Natural killer cell (primary cell): Measurements from ENCODE around the gene GPR176. TPM values are rescaled to one million over a fixed set of nuclear protein-coding genes. Genes with fewer than 3 reads are reported as not detected.

Experiments
- ATAC-seq, 3 donors: fragments of 150-1000 bp in 2 of 3; fragments of 200-7000 bp in 1 of 3; cut with Tn5 transposase; 1 replicate in 1 of 3; 2 replicates in 2 of 3; pipeline ENCODE4 v1.10.0; 2021; ENCODE audit warnings: mild to moderate bottlenecking in 2 of 3, moderate library complexity in 2 of 3
- DNase-seq, 2 donors: peaks; one replicate each; pipeline versions ENCODE4 v3.0.0 to v3.0.0-alpha.2; 2013 to 2021; ENCODE audit warnings: mixed read lengths in 1 of 2
- H3K27ac ChIP-seq: one replicate; pipeline ENCODE4 v1.5.1; 2013; ENCODE audit warnings: mild to moderate bottlenecking, low read length
- H3K27me3 ChIP-seq: one replicate; pipeline ENCODE4 v1.6.1; 2013; ENCODE audit warnings: low read length; ENCODE audit not compliant: control insufficient read depth, insufficient read depth
- H3K36me3 ChIP-seq: one replicate; pipeline ENCODE4 v1.6.1; 2013; ENCODE audit warnings: low read length; ENCODE audit not compliant: control insufficient read depth, insufficient read depth
- H3K4me1 ChIP-seq: one replicate; pipeline ENCODE4 v1.6.1; 2013; ENCODE audit warnings: low read length; ENCODE audit not compliant: control insufficient read depth, insufficient read depth
- H3K4me3 ChIP-seq: one replicate; pipeline ENCODE4 v1.5.1; 2013; ENCODE audit warnings: low read length
- H3K9me3 ChIP-seq: one replicate; pipeline ENCODE4 v1.6.1; 2013; ENCODE audit warnings: low read length; ENCODE audit not compliant: control insufficient read depth, insufficient read depth
- H3K27ac Mint-ChIP-seq, 2 donors: one replicate each; pipeline ENCODE4 v1.8.0; 2022; ENCODE audit warnings: mild to moderate bottlenecking in 2 of 2, mixed read lengths in 2 of 2, moderate library complexity in 1 of 2
- H3K27me3 Mint-ChIP-seq, 2 donors: one replicate each; pipeline ENCODE4 v1.8.0; 2022; ENCODE audit warnings: low read depth in 2 of 2, mixed read lengths in 2 of 2
- H3K36me3 Mint-ChIP-seq: one replicate; pipeline ENCODE4 v1.8.0; 2022; ENCODE audit warnings: mixed read lengths
- H3K4me1 Mint-ChIP-seq, 2 donors: one replicate each; pipeline ENCODE4 v1.8.0; 2022; ENCODE audit warnings: mixed read lengths in 2 of 2
- H3K4me3 Mint-ChIP-seq: one replicate; pipeline ENCODE4 v1.8.0; 2022; ENCODE audit warnings: mild to moderate bottlenecking, moderate library complexity, mixed read lengths
- H3K9me3 Mint-ChIP-seq, 2 donors: one replicate each; pipeline ENCODE4 v1.8.0; 2022; ENCODE audit warnings: mixed read lengths in 2 of 2
- WGBS: methylation state at CpG from one replicate; pipeline ENCODE4 v1.1.7; 2013; ENCODE audit warnings: missing lambda C conversion rate; ENCODE audit not compliant: insufficient coverage; 5-methylcytosine and 5-hydroxymethylcytosine counted together
- intact Hi-C: fragments of 100-400 bp; cut with micrococcal nuclease; formaldehyde crosslinking; loops from one replicate; pipeline ENCODE4 v1.14.2; 2022
- total RNA-seq, 4 donors: library from RNA; stranded (reverse); fragments of 120-200 nt in 1 of 4; gene quantifications; one replicate each; pipeline versions ENCODE4 v1.2.3 to v1.2.4, GENCODE V29; 2013 to 2022
- TF ChIP-seq, protein P1 (sequence below): fragments of 200-600 bp; IDR thresholded peaks from one replicate; pipeline ENCODE4 v1.8.0; 2022; ENCODE audit warnings: antibody characterized with exemption

GPR176 gene
- total RNA-seq, 3 donors from 2014 or later (not counting 1 experiment from before 2014, with no cell fraction given): 0.38 TPM; not detected in 2

DNA sequence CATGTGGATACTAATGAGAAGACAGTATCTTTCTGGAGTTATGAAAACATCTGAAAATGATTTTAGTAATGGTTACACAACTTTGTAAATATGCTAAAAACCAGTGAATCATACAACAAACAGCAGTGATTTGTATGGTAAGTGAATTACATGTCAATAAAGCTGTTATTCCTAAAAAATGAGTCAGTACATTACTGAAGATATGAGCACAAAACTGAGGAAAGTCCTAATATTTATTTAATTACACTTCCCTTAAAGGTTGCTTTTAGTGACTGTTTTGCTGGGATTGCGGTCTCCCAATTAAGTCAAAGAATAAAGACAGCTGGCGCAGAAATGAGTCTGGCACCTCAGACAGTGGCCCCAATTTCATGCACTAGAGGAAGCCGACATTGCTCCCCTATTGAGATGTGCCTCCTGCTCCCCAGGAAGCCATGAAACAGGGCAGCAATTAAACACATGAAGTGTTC lies 86.5 kb downstream of the GPR176 start:
- Histone ChIP-seq H3K9me3 (no peaks in the 10 kb centered on the region), H3K4me3 (no peak overlapping the region), H3K27me3 (peaks cover 6% of the 10 kb centered on the region), H3K27ac (no peak overlapping the region), H3K36me3 (no peaks in the 10 kb centered on the region), H3K4me1 (no peaks in the 10 kb centered on the region)
- TF ChIP-seq, protein P1, sequence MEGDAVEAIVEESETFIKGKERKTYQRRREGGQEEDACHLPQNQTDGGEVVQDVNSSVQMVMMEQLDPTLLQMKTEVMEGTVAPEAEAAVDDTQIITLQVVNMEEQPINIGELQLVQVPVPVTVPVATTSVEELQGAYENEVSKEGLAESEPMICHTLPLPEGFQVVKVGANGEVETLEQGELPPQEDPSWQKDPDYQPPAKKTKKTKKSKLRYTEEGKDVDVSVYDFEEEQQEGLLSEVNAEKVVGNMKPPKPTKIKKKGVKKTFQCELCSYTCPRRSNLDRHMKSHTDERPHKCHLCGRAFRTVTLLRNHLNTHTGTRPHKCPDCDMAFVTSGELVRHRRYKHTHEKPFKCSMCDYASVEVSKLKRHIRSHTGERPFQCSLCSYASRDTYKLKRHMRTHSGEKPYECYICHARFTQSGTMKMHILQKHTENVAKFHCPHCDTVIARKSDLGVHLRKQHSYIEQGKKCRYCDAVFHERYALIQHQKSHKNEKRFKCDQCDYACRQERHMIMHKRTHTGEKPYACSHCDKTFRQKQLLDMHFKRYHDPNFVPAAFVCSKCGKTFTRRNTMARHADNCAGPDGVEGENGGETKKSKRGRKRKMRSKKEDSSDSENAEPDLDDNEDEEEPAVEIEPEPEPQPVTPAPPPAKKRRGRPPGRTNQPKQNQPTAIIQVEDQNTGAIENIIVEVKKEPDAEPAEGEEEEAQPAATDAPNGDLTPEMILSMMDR: no peak
- intact Hi-C loops: no loop called here
- no peak for ATAC-seq
- no peaks in the 10 kb centered on the region for H3K36me3 Mint-ChIP-seq
- H3K4me1 Mint-ChIP-seq: no peaks in the 10 kb centered on the region
- H3K9me3 Mint-ChIP-seq: no peaks in the 10 kb centered on the region
- H3K27me3 Mint-ChIP-seq: peaks cover 31 to 44% of the 10 kb centered on the region in 2 donors
- no peak overlapping the region for H3K4me3 Mint-ChIP-seq
- no peak overlapping the region for H3K27ac Mint-ChIP-seq
- no peak for DNase-seq
- 93% methylated on average over 3 of the region's 3 CpGs for WGBS

DNA sequence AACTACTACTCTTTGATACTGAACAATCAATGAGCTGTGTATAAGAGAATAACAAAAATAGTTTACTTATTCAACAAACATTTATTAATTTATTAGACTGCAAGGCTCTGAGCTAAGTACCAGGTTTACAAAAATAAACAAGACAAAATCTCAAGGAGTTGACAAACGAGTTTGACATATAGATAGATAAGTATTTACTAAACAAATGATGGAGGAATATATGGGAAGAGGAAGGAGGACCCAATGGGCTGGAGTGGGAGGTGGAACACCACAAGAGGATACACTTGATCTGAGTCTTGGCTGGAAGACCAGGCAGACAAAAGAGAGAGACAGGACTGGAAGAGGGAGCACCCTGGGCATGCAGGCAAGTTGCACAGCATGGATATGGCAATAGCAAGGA lies 89.9 kb downstream of the GPR176 start:
- Histone ChIP-seq H3K36me3 (no peaks in the 10 kb centered on the region), H3K27me3 (peaks cover 6% of the 10 kb centered on the region), H3K4me1 (no peaks in the 10 kb centered on the region), H3K9me3 (no peaks in the 10 kb centered on the region), H3K27ac (no peak overlapping the region), H3K4me3 (no peak overlapping the region)
- no peaks in the 10 kb centered on the region for H3K36me3 Mint-ChIP-seq
- H3K9me3 Mint-ChIP-seq: no peaks in the 10 kb centered on the region
- no peak for ATAC-seq
- TF ChIP-seq, protein P1: no peak
- no peak for DNase-seq
- WGBS: 36% methylated on average over 1 of the region's 1 CpG
- no peak overlapping the region for H3K4me3 Mint-ChIP-seq
- no peaks in the 10 kb centered on the region for H3K4me1 Mint-ChIP-seq
- peaks cover 26 to 55% of the 10 kb centered on the region in 2 donors for H3K27me3 Mint-ChIP-seq
- intact Hi-C loops: no loop called here
- H3K27ac Mint-ChIP-seq: no peak overlapping the region

DNA sequence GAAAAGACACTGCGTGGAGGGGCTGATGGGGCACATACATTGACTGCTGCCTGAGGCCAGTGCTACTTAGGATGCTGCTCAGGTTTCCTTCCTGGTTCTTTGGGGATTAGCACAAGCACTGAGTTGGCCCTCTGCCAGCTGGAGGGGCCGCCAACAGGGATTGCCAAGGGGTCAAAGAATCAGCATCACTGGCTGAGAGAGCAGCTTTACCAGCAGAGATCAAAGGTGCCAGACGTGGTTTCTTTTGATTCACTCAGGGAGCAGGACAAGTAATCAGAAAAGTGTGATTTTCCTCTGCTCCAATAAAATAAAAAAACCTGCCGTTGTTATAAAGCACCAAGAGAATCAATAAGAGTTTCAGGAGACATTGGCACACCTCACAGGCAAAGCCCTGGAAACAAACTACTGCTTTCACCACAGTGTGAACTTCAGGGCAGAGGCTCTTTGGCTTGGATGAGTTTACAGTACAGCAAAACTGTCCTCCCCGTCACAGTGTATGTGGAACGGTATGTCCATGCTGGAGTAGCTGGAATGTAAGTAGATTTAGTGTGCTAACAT lies 91.6 kb downstream of the GPR176 start:
- no peaks in the 10 kb centered on the region for H3K4me1 Mint-ChIP-seq
- intact Hi-C loops: no loop called here
- no peak overlapping the region for H3K27ac Mint-ChIP-seq
- no peaks in the 10 kb centered on the region for H3K9me3 Mint-ChIP-seq
- Histone ChIP-seq H3K36me3 (no peaks in the 10 kb centered on the region), H3K4me3 (no peak overlapping the region), H3K27ac (no peak overlapping the region), H3K27me3 (peaks cover 6% of the 10 kb centered on the region), H3K9me3 (no peaks in the 10 kb centered on the region), H3K4me1 (no peaks in the 10 kb centered on the region)
- 84% methylated on average over 6 of the region's 6 CpGs for WGBS
- no peak overlapping the region for H3K4me3 Mint-ChIP-seq
- ATAC-seq (no peak), DNase-seq (no peak)
- no peaks in the 10 kb centered on the region for H3K36me3 Mint-ChIP-seq
- TF ChIP-seq, protein P1: no peak
- peaks cover 22 to 41% of the 10 kb centered on the region in 2 donors for H3K27me3 Mint-ChIP-seq

DNA sequence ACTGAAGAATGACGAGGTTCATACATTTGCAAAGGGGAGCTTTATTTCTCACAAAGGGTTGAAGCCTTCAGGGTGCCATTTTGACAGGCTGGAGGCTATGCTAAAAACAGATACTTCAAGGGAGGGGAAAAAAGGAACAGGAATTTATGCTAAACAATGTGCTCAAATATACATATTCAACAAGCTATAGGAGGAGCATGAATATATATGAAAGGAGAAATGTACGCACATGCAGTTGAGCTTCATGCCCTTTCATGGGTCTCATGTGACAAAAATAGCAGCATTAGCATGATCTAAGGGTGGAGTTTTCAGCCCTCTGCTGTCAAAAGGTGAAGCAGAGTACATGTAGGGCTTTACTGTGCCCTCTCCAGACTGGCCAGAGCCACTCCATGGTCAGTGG lies 93.1 kb downstream of the GPR176 start:
- 90% methylated on average over 2 of the region's 2 CpGs for WGBS
- peaks cover 6% of the 10 kb centered on the region for H3K27me3 ChIP-seq
- Mint-ChIP-seq H3K4me1 (no peaks in the 10 kb centered on the region), H3K27me3 (peaks cover 16 to 31% of the 10 kb centered on the region in 2 donors), H3K36me3 (no peaks in the 10 kb centered on the region), H3K4me3 (no peak overlapping the region), H3K9me3 (no peaks in the 10 kb centered on the region), H3K27ac (no peak overlapping the region)
- H3K27ac ChIP-seq: no peak overlapping the region
- ATAC-seq: no peak
- H3K9me3 ChIP-seq: no peaks in the 10 kb centered on the region
- no peaks in the 10 kb centered on the region for H3K4me1 ChIP-seq
- TF ChIP-seq, protein P1: no peak
- no peak overlapping the region for H3K4me3 ChIP-seq
- no peaks in the 10 kb centered on the region for H3K36me3 ChIP-seq
- intact Hi-C loops: no loop called here
- no peak for DNase-seq
